Neural progenitor cell (in vitro differentiated cells): ENCODE measurements around the gene SMYD3. TPM values are rescaled to one million over a fixed set of nuclear protein-coding genes. Genes with fewer than 3 reads are reported as not detected.

Experiments used
- DNase-seq: peaks from one replicate; pipeline ENCODE4 v3.0.0-alpha.2; 2016; ENCODE audit warnings: low spot score
- H2AFZ ChIP-seq: fragments of 200-600 bp; sonication (generic); replicated peaks from 2 replicates; pipeline ENCODE4 v1.6.1; 2016; ENCODE audit warnings: antibody characterized with exemption
- H3F3A ChIP-seq: fragments of 200-600 bp; sonication (generic); 2 replicates; pipeline ENCODE4 v1.6.1; 2016; ENCODE audit warnings: antibody characterized with exemption, low read depth
- H3K27ac ChIP-seq: fragments of 200-600 bp; sonication (generic); 2 replicates; pipeline ENCODE4 v1.5.1; 2016; ENCODE audit warnings: mild to moderate bottlenecking
- H3K27me3 ChIP-seq: fragments of 200-600 bp; sonication (generic); 2 replicates; pipeline ENCODE4 v1.6.1; 2016; ENCODE audit warnings: mild to moderate bottlenecking, moderate library complexity
- H3K36me3 ChIP-seq: fragments of 200-600 bp; sonication (generic); 2 replicates; pipeline ENCODE4 v1.5.1; 2016
- H3K4me1 ChIP-seq: fragments of 200-600 bp; sonication (generic); 2 replicates; pipeline ENCODE4 v1.6.1; 2016; ENCODE audit warnings: mixed run types
- H3K4me2 ChIP-seq: fragments of 200-600 bp; sonication (generic); 2 replicates; pipeline ENCODE4 v1.6.1; 2016
- H3K4me3 ChIP-seq: fragments of 200-600 bp; sonication (generic); 2 replicates; pipeline ENCODE4 v1.5.1; 2016
- H3K79me2 ChIP-seq: fragments of 200-600 bp; sonication (generic); 2 replicates; pipeline ENCODE4 v1.6.1; 2016; ENCODE audit warnings: low read depth
- H3K9ac ChIP-seq: fragments of 200-600 bp; sonication (generic); 2 replicates; pipeline ENCODE4 v1.6.1; 2016
- H3K9me3 ChIP-seq: fragments of 200-600 bp; sonication (generic); 2 replicates; pipeline ENCODE4 v1.5.1; 2016; ENCODE audit warnings: low read depth
- H4K20me1 ChIP-seq: fragments of 200-600 bp; sonication (generic); 2 replicates; pipeline ENCODE4 v1.6.1; 2016; ENCODE audit warnings: low read depth
- H3K27ac Mint-ChIP-seq: 3 replicates; pipeline ENCODE4 v1.8.0; 2021; ENCODE audit warnings: mixed read lengths
- H3K27me3 Mint-ChIP-seq: 2 replicates; pipeline ENCODE4 v1.8.0; 2022; ENCODE audit warnings: low read depth, mild to moderate bottlenecking, inconsistent platforms, moderate library complexity, mixed read lengths; ENCODE audit not compliant: insufficient read depth
- H3K36me3 Mint-ChIP-seq: 3 replicates; pipeline ENCODE4 v1.8.0; 2021; ENCODE audit warnings: mixed read lengths
- H3K4me1 Mint-ChIP-seq: 3 replicates; pipeline ENCODE4 v1.8.0; 2021; ENCODE audit warnings: mixed read lengths
- H3K4me3 Mint-ChIP-seq: 3 replicates; pipeline ENCODE4 v1.8.0; 2021; ENCODE audit warnings: mild to moderate bottlenecking, moderate library complexity, mixed read lengths
- H3K9me3 Mint-ChIP-seq: 3 replicates; pipeline ENCODE4 v1.8.0; 2020; ENCODE audit warnings: mixed read lengths
- EZH2 ChIP-seq: fragments of 200-600 bp; sonication (generic); IDR thresholded peaks from 2 replicates; pipeline ENCODE4 v1.6.1; 2017; ENCODE audit warnings: antibody characterized with exemption, mild to moderate bottlenecking, moderate library complexity
- EZH2phosphoT487 ChIP-seq: fragments of 200-600 bp; sonication (generic); IDR thresholded peaks from 2 replicates; pipeline ENCODE4 v1.6.1; 2017; ENCODE audit warnings: antibody characterized with exemption
- total RNA-seq: library from RNA; depleted of rRNA; stranded (reverse); fragments of >200 nt; gene quantifications from 2 replicates; pipeline ENCODE4 v1.2.3, GENCODE V29; 2015; ENCODE audit warnings: low replicate concordance
- TF ChIP-seq, protein P1 (sequence below): fragments of 200-600 bp; sonication (generic); IDR thresholded peaks from 2 replicates; pipeline ENCODE4 v1.5.1; 2017; ENCODE audit warnings: antibody characterized with exemption, mild to moderate bottlenecking

Gene SMYD3
- total RNA-seq, 1 donor from 2014 or later, result 43.2 TPM

DNA sequence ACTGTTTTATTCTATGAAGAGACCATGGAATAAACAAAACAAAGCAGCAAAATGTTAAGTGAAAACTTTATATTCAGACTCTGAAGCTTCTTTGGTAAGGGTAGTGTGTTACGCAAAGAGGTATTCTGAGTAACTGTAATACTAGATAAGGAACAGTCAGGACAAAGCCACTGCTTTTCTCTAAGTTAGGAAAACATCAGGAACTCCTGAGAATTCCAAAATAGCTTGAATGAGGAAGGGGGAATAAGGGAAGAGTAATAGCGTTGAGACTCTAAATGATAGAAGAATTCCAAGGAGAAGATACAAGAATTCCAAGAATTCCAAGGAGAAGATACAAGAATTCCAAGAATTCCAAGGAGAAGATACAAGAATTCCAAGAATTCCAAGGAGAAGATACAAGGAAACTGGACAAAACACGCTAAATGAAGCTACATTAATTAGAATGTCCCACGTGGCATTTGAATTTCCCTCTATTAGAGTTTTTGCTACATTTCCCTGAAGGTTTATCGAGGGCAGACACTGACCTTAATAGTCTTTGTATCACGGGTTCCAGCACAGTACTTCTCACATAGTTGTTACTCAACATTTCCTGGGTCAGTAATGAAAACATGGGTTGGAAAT, 71.5 kb downstream of the SMYD3 start:
- Histone ChIP-seq H3K4me1 (no peaks in the 10 kb centered on the region), H2AFZ (no peak overlapping the region), H3K9me3 (no peaks in the 10 kb centered on the region), H3K27me3 (no peaks in the 10 kb centered on the region), H3K4me3 (no peak overlapping the region), H4K20me1 (no peaks in the 10 kb centered on the region), H3K9ac (no peak overlapping the region), H3F3A (no peaks in the 10 kb centered on the region), H3K27ac (no peak overlapping the region), H3K79me2 (no peaks in the 10 kb centered on the region), H3K4me2 (no peak overlapping the region), H3K36me3 (no peaks in the 10 kb centered on the region)
- Mint-ChIP-seq H3K9me3 (peaks cover 9% of the 10 kb centered on the region), H3K4me1 (no peaks in the 10 kb centered on the region), H3K36me3 (peaks cover 5% of the 10 kb centered on the region), H3K4me3 (no peak overlapping the region), H3K27me3 (peaks cover 4% of the 10 kb centered on the region), H3K27ac (no peak overlapping the region)
- TF ChIP-seq EZH2phosphoT487 (no peak), EZH2 (no peak)
- TF ChIP-seq, protein P1, sequence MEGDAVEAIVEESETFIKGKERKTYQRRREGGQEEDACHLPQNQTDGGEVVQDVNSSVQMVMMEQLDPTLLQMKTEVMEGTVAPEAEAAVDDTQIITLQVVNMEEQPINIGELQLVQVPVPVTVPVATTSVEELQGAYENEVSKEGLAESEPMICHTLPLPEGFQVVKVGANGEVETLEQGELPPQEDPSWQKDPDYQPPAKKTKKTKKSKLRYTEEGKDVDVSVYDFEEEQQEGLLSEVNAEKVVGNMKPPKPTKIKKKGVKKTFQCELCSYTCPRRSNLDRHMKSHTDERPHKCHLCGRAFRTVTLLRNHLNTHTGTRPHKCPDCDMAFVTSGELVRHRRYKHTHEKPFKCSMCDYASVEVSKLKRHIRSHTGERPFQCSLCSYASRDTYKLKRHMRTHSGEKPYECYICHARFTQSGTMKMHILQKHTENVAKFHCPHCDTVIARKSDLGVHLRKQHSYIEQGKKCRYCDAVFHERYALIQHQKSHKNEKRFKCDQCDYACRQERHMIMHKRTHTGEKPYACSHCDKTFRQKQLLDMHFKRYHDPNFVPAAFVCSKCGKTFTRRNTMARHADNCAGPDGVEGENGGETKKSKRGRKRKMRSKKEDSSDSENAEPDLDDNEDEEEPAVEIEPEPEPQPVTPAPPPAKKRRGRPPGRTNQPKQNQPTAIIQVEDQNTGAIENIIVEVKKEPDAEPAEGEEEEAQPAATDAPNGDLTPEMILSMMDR, result no peak
- peak; percentile 18 for DNase-seq

DNA sequence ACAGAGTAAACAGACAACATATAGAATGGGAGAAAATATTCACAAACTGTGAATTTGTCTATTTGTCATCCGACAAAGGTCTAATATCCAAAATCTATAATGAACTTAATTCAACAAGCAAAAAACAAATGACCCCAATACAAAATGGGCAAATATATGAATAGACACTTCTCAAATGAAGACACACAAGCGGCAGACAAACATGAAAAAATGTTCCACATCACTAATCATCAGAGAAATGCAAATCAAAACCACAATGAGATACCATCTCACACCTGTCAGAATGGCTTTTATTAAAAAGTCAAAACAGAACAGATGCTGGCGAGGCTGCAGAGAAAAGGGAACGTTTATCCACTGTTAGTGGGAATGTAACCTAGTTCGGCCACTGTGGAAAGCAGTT, 72.7 kb downstream of the SMYD3 start:
- H3K36me3 ChIP-seq, result no peaks in the 10 kb centered on the region
- H3K27me3 Mint-ChIP-seq, result peaks cover 4% of the 10 kb centered on the region
- peaks cover 13% of the 10 kb centered on the region for H3K9me3 Mint-ChIP-seq
- no peaks in the 10 kb centered on the region for H3K79me2 ChIP-seq
- no peaks in the 10 kb centered on the region for H3F3A ChIP-seq
- H3K27me3 ChIP-seq, result no peaks in the 10 kb centered on the region
- peaks cover under 1% of the 10 kb centered on the region for H3K36me3 Mint-ChIP-seq
- H4K20me1 ChIP-seq, result no peaks in the 10 kb centered on the region
- TF ChIP-seq EZH2, result no peak
- TF ChIP-seq EZH2phosphoT487, result no peak
- TF ChIP-seq, protein P1, result no peak
- H3K4me1 ChIP-seq, result no peaks in the 10 kb centered on the region
- H2AFZ ChIP-seq, result no peak overlapping the region
- H3K9me3 ChIP-seq, result no peaks in the 10 kb centered on the region
- no peak overlapping the region for H3K9ac ChIP-seq
- no peak overlapping the region for H3K4me3 ChIP-seq
- no peak overlapping the region for H3K27ac Mint-ChIP-seq
- H3K4me1 Mint-ChIP-seq, result no peaks in the 10 kb centered on the region
- H3K4me2 ChIP-seq, result no peak overlapping the region
- H3K4me3 Mint-ChIP-seq, result no peak overlapping the region
- no peak for DNase-seq
- no peak overlapping the region for H3K27ac ChIP-seq

DNA sequence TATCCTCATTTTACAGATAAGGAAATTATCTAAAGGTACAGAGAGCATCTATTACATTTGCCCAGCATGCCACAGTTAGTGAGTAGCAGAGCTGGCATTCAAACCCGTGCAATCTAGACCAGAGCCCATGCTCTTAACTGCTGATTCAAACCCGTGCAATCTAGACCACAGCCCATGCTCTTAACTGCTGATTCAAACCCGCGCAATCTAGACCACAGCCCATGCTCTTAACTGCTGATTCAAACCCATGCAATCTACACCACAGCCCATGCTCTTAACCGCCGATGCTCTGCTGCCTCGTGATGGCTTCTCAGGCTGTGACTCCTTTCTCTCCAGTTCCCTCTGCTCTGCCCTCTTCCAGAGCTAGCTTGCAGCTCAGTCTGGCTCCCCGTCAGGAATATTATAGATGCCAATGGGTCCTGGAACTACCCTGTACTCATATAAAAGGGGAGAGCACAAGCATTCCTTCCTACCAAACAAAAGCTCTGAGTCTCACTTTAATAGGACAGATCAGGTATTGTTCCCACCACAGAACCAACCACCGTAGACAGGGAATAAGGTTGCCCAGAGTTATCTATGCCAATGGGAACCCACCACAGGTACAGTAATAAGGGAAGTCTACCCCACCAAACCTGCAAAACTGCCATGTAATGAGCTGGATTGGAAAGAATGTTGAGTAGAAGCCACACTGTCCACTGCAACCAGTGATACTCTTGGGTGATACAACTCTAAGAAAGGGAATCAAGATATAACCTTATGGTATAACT, 78.4 kb downstream of the SMYD3 start:
- H3K9ac ChIP-seq, result no peak overlapping the region
- H3K4me2 ChIP-seq, result no peak overlapping the region
- Mint-ChIP-seq H3K36me3 (no peaks in the 10 kb centered on the region), H3K4me1 (no peaks in the 10 kb centered on the region), H3K4me3 (no peak overlapping the region), H3K9me3 (peaks cover 9% of the 10 kb centered on the region), H3K27me3 (peaks cover 4% of the 10 kb centered on the region), H3K27ac (no peak overlapping the region)
- peaks cover 3% of the 10 kb centered on the region for H3K79me2 ChIP-seq
- no peaks in the 10 kb centered on the region for H3K36me3 ChIP-seq
- no peak overlapping the region for H3K27ac ChIP-seq
- TF ChIP-seq EZH2phosphoT487, result no peak
- TF ChIP-seq, protein P1, result no peak
- TF ChIP-seq EZH2, result no peak
- H3K9me3 ChIP-seq, result no peaks in the 10 kb centered on the region
- no peaks in the 10 kb centered on the region for H3F3A ChIP-seq
- no peaks in the 10 kb centered on the region for H3K27me3 ChIP-seq
- no peak overlapping the region for H3K4me3 ChIP-seq
- H3K4me1 ChIP-seq, result peaks cover 4% of the 10 kb centered on the region
- DNase-seq, result no peak
- no peaks in the 10 kb centered on the region for H4K20me1 ChIP-seq
- H2AFZ ChIP-seq, result no peak overlapping the region
